Aorta (tissue), 4 donors: ENCODE measurements around the gene ORAI2. TPM values are rescaled to one million over a fixed set of nuclear protein-coding genes. Genes with fewer than 3 reads are reported as not detected.

Experiments used
- microRNA-seq, 2 donors: library from miRNA; unstranded; fragments of <30 nt; microRNA quantifications; one replicate each; pipeline ENCODE4 v1.2.0, GENCODE V29; 2020
- polyA plus RNA-seq, 2 donors: library from polyadenylated mRNA; stranded (reverse); fragments of 200-250 nt; gene quantifications; one replicate each; pipeline ENCODE4 v1.2.3, GENCODE V29; 2013
- total RNA-seq, 2 donors: library from RNA; stranded (reverse); fragmentation: NEBNext Ultra II Directional; extraction: Animal tissue kit (Norgen Biotek cat#: 25700); gene quantifications; one replicate each; pipeline ENCODE4 v1.2.1, GENCODE V29; 2021
- donor health status: healthy with polysubstance abuse.
- donor health status: Bipolar disorder and iron deficiency.
- donor health status: DM: no; HTN: no; CAD: no.
- donor health status: DM: yes; HTN: yes; CAD: no.

Gene ORAI2
- total and polyA plus RNA-seq, 4 donors, result 3.1 to 25.5 (median 12.6) TPM

Small RNA genes within 50 kb of the gene (microRNA-seq; reads per million reads assigned to microRNA genes)
- gene MIR4467 (0 reads per million in 2 donors), gene MIR5090 (0 to 3.6 reads per million in 2 donors), gene MIR548O (0 reads per million in 2 donors)

Other genes with a start within 250 kb of the ORAI2 start
- gene SH2B2, start 146.7 kb upstream of the ORAI2 start, total RNA-seq, result 10 to 100 TPM in 1 of 2 donors, 1 to 10 TPM in 1; 5.5 to 15.6 TPM
- 1 to 10 TPM in 1 of 2 donors, under 1 TPM in 1; 0.50 to 2.4 TPM for gene SH2B2, start 146.7 kb upstream of the ORAI2 start, polyA plus RNA-seq
- gene SPDYE6, start 77.1 kb upstream of the ORAI2 start, total RNA-seq, result not detected
- gene SPDYE6, start 77.1 kb upstream of the ORAI2 start, polyA plus RNA-seq, result under 1 TPM in 1 of 2 donors, not detected in 1; 0.31 TPM
- gene PRKRIP1, start 37.2 kb upstream of the ORAI2 start, total RNA-seq, result 10 to 100 TPM; 19.0 to 26.0 TPM
- 10 to 100 TPM; 14.9 to 66.5 TPM for gene PRKRIP1, start 37.2 kb upstream of the ORAI2 start, polyA plus RNA-seq
- 1 to 10 TPM; 6.1 to 8.7 TPM for gene ALKBH4, start 31.3 kb downstream of the ORAI2 start, total RNA-seq
- 10 to 100 TPM in 1 of 2 donors, 1 to 10 TPM in 1; 9.1 to 10.2 TPM for gene ALKBH4, start 31.3 kb downstream of the ORAI2 start, polyA plus RNA-seq
- gene LRWD1, start 31.4 kb downstream of the ORAI2 start, total RNA-seq, result 1 to 10 TPM; 8.6 to 9.4 TPM
- gene LRWD1, start 31.4 kb downstream of the ORAI2 start, polyA plus RNA-seq, result 10 to 100 TPM; 13.4 to 16.5 TPM
- 10 to 100 TPM; 29.6 to 35.9 TPM for gene POLR2J, start 45.3 kb downstream of the ORAI2 start, total RNA-seq
- gene POLR2J, start 45.3 kb downstream of the ORAI2 start, polyA plus RNA-seq, result 10 to 100 TPM; 90.0 to 92.9 TPM
- 10 to 100 TPM; 44.1 to 81.9 TPM for gene RASA4B, start 84.2 kb downstream of the ORAI2 start, total RNA-seq
- gene RASA4B, start 84.2 kb downstream of the ORAI2 start, polyA plus RNA-seq, result 10 to 100 TPM; 14.4 to 50.9 TPM
- 10 to 100 TPM; 19.5 to 41.7 TPM for gene UPK3BL2, start 110.1 kb downstream of the ORAI2 start, total RNA-seq
- 10 to 100 TPM in 1 of 2 donors, 1 to 10 TPM in 1; 4.0 to 27.5 TPM for gene UPK3BL2, start 110.1 kb downstream of the ORAI2 start, polyA plus RNA-seq
- gene SPDYE2, start 117.7 kb downstream of the ORAI2 start, total RNA-seq, result not detected
- gene SPDYE2, start 117.7 kb downstream of the ORAI2 start, polyA plus RNA-seq, result not detected
- gene POLR2J3, start 139.0 kb downstream of the ORAI2 start, total RNA-seq, result 10 to 100 TPM; 27.5 to 69.9 TPM
- gene POLR2J3, start 139.0 kb downstream of the ORAI2 start, polyA plus RNA-seq, result 10 to 100 TPM; 35.4 to 64.7 TPM
- gene RASA4, start 183.2 kb downstream of the ORAI2 start, total RNA-seq, result 100 to 1,000 TPM; 133 to 354 TPM
- 10 to 100 TPM; 19.2 to 62.0 TPM for gene RASA4, start 183.2 kb downstream of the ORAI2 start, polyA plus RNA-seq
- 10 to 100 TPM in 1 of 2 donors, 1 to 10 TPM in 1; 7.5 to 28.4 TPM for gene UPK3BL1, start 209.2 kb downstream of the ORAI2 start, total RNA-seq
- 100 to 1,000 TPM in 1 of 2 donors, 10 to 100 TPM in 1; 21.0 to 142 TPM for gene UPK3BL1, start 209.2 kb downstream of the ORAI2 start, polyA plus RNA-seq
- gene SPDYE2B, start 216.7 kb downstream of the ORAI2 start, total RNA-seq, result not detected
- not detected for gene SPDYE2B, start 216.7 kb downstream of the ORAI2 start, polyA plus RNA-seq
- 10 to 100 TPM in 1 of 2 donors, 1 to 10 TPM in 1; 10.0 to 22.1 TPM for gene POLR2J2, start 238.1 kb downstream of the ORAI2 start, total RNA-seq
- 1 to 10 TPM in 1 of 2 donors, not detected in 1; 4.4 TPM for gene POLR2J2, start 238.1 kb downstream of the ORAI2 start, polyA plus RNA-seq